HG03469 (cell line): ENCODE data around the gene ARHGDIG.
"Not testable (repeated sequence)": the region's sequence is repeated elsewhere in the genome, so short reads cannot be mapped to it uniquely, and the experiment has no call there.

ENCODE experiments used
- ATAC-seq: cut with Tn5 transposase; IDR thresholded peaks from one replicate; pipeline ENCODE4 v1.9.1; 2021; ENCODE audit warnings: mild to moderate bottlenecking, moderate library complexity, moderate number of reproducible peaks; ENCODE audit not compliant: unreplicated experiment

Gene ARHGDIG

GRCh38 chr16:263182-263774 lies 17.1 kb upstream of the ARHGDIG start:
- no peak for ATAC-seq

GRCh38 chr16:263944-264343 lies 16.4 kb upstream of the ARHGDIG start:
- ATAC-seq: no peak

- no peak for ATAC-seq
Observed at GRCh38 chr16:264440-264951, 15.9 kb upstream of the ARHGDIG start.

- no peak for ATAC-seq
Observed at GRCh38 chr16:265002-265529, 15.3 kb upstream of the ARHGDIG start.

- ATAC-seq: no peak
Observed at GRCh38 chr16:265711-266110, 14.7 kb upstream of the ARHGDIG start.

- ATAC-seq: no peak
Observed at GRCh38 chr16:266258-267164, 13.9 kb upstream of the ARHGDIG start.

GRCh38 chr16:267562-267961 lies 12.8 kb upstream of the ARHGDIG start:
- ATAC-seq: not testable (repeated sequence)

- ATAC-seq: no peak
Observed at GRCh38 chr16:268141-269053, 12.0 kb upstream of the ARHGDIG start.

- ATAC-seq: no peak
Observed at GRCh38 chr16:269061-269796, 11.2 kb upstream of the ARHGDIG start.

GRCh38 chr16:270381-271255 lies 9.8 kb upstream of the ARHGDIG start:
- ATAC-seq: no peak

- no peak for ATAC-seq
Observed at GRCh38 chr16:272633-273546, 7.5 kb upstream of the ARHGDIG start.

- ATAC-seq: no peak
Observed at GRCh38 chr16:273547-274421, 6.6 kb upstream of the ARHGDIG start.

- ATAC-seq: no peak
Observed at GRCh38 chr16:275041-275641, 5.2 kb upstream of the ARHGDIG start.

- ATAC-seq: no peak
Observed at GRCh38 chr16:275786-276232, 4.6 kb upstream of the ARHGDIG start, which contains the start of gene RGS11. Gene RGS11, minus strand, starts transcription at chr16:275944. Its CDS starts 33 bp downstream, at chr16:275911.

- ATAC-seq: no peak
Observed at GRCh38 chr16:276426-277077, 3.8 kb upstream of the ARHGDIG start.

GRCh38 chr16:278863-279366 lies 1.5 kb upstream of the ARHGDIG start:
- ATAC-seq: no peak
